PC-3 (cell line): ENCODE data around the gene FGD4. TPM values are rescaled to one million over a fixed set of nuclear protein-coding genes. Genes with fewer than 3 reads are reported as not detected.

Experiments
- ATAC-seq: fragments of 200-7000 bp; cut with Tn5 transposase; 2 replicates; pipeline ENCODE4 v1.9.1; 2020; ENCODE audit warnings: mild to moderate bottlenecking, moderate library complexity
- BruUV-seq: library from RNA; stranded (reverse); fragments of 400-500 nt; replicated peaks from 2 replicates; lab custom pipeline; 2021; lab: Mats Ljungman, UMichigan
- CTCF ChIA-PET: fragments of 300-600 bp; sonication (Branson Sonifier 250); formaldehyde crosslinking; loops from one replicate; lab custom pipeline; 2022; ENCODE audit warnings: antibody characterized with exemption; lab: Charles Lee
- POLR2A ChIA-PET: fragments of 300-600 bp; sonication (Branson Sonifier 250); formaldehyde crosslinking; loops from one replicate; lab custom pipeline; 2022; ENCODE audit warnings: antibody characterized with exemption; ENCODE audit not compliant: unreplicated experiment; lab: Charles Lee
- DNase-seq: peaks from one replicate; pipeline ENCODE4 v3.0.0-alpha.2; 2015
- H2AFZ ChIP-seq: fragments of 300-600 bp; sonication (generic); 2 replicates; pipeline ENCODE4 v1.6.0; 2016; ENCODE audit warnings: antibody characterized with exemption, low read length
- H3F3A ChIP-seq: fragments of 300-600 bp; sonication (generic); one replicate; pipeline ENCODE4 v1.6.0; 2017; ENCODE audit warnings: antibody characterized with exemption, low read length, control low read depth, mild to moderate bottlenecking; ENCODE audit not compliant: unreplicated experiment
- H3K27ac ChIP-seq: fragments of 300-600 bp; sonication (generic); 2 replicates; pipeline ENCODE4 v1.5.1; 2016; ENCODE audit warnings: mild to moderate bottlenecking, low read length
- H3K27me3 ChIP-seq: fragments of 300-600 bp; sonication (generic); 2 replicates; pipeline ENCODE4 v1.6.1; 2016; ENCODE audit warnings: low read length, mixed read lengths
- H3K36me3 ChIP-seq: fragments of 300-600 bp; sonication (generic); 2 replicates; pipeline ENCODE4 v1.6.1; 2016; ENCODE audit warnings: low read depth, mixed run types, low read length, mixed read lengths
- H3K4me1 ChIP-seq: fragments of 300-600 bp; sonication (generic); 2 replicates; pipeline ENCODE4 v1.5.1; 2016; ENCODE audit warnings: low read length; ENCODE audit not compliant: insufficient read depth
- H3K4me2 ChIP-seq: fragments of 300-600 bp; sonication (generic); 2 replicates; pipeline ENCODE4 v1.6.0; 2016; ENCODE audit warnings: low read length
- H3K4me3 ChIP-seq: fragments of 300-600 bp; sonication (generic); 2 replicates; pipeline ENCODE4 v1.5.1; 2016; ENCODE audit warnings: mild to moderate bottlenecking, low read length, mixed read lengths
- H3K79me2 ChIP-seq: fragments of 300-600 bp; sonication (generic); 2 replicates; pipeline ENCODE4 v1.6.1; 2017; ENCODE audit warnings: low read length, mixed read lengths
- H3K9ac ChIP-seq: fragments of 300-600 bp; sonication (generic); 2 replicates; pipeline ENCODE4 v1.6.0; 2016; ENCODE audit warnings: mild to moderate bottlenecking, low read length
- H3K9me2 ChIP-seq: fragments of 300-600 bp; sonication (generic); replicated peaks from 2 replicates; pipeline ENCODE4 v1.6.1; 2016; ENCODE audit warnings: mixed run types, low read length, mixed read lengths
- H3K9me3 ChIP-seq: fragments of 300-600 bp; sonication (generic); 2 replicates; pipeline ENCODE4 v1.6.1; 2016; ENCODE audit warnings: low read length, mixed read lengths
- H4K20me1 ChIP-seq: fragments of 300-600 bp; sonication (generic); 2 replicates; pipeline ENCODE4 v1.6.1; 2016; ENCODE audit warnings: low read length, mixed read lengths
- EZH2 ChIP-seq: fragments of 300-600 bp; sonication (generic); IDR thresholded peaks from one replicate; pipeline ENCODE4 v1.6.1; 2017; ENCODE audit warnings: antibody characterized with exemption, mild to moderate bottlenecking, low read length; ENCODE audit not compliant: unreplicated experiment
- EZH2phosphoT487 ChIP-seq: fragments of 300-600 bp; sonication (generic); IDR thresholded peaks from 2 replicates; pipeline ENCODE4 v1.6.1; 2018; ENCODE audit warnings: mild to moderate bottlenecking, antibody characterized with exemption, low read length, borderline replicate concordance
- intact Hi-C: fragments of 100-400 bp; cut with micrococcal nuclease; formaldehyde crosslinking; loops from 2 replicates; pipeline ENCODE4 v1.9.0; 2023
- total RNA-seq: library from RNA; depleted of rRNA; stranded (reverse); fragments of >200 nt; gene quantifications from 2 replicates; pipeline ENCODE4 v1.2.3, GENCODE V29; 2014
- TF ChIP-seq, protein P1 (sequence below): fragments of 300-600 bp; sonication (generic); conservative IDR thresholded peaks from 2 replicates; pipeline ENCODE4 v1.5.1; 2017; ENCODE audit warnings: antibody characterized with exemption, low read depth, mild to moderate bottlenecking, low read length

The FGD4 gene
- total RNA-seq, 1 experiment from 2014 or later = 3.9 TPM

DNA sequence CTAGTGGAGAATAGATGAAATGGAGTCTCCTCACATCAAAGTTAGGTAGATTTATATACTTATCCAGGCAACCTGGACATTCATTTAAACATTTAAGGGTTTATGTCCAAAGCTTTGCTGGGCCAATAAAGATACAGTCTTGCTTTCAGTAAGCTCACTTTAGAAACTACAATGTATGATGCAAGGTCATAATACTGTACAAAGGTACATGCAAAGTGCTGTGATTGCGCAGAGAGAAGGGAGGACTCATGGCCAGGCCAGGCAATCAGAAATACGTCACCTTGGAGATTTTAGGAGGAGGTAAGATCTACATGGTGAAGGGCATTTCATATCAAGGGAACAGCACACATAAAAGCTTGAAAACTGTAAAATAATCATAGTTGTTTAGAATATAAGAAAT, 113.6 kb downstream of the FGD4 start:
- no peak overlapping the region for H3K9ac ChIP-seq
- no peaks in the 10 kb centered on the region for H3K79me2 ChIP-seq
- TF ChIP-seq EZH2phosphoT487 (no peak), EZH2 (no peak)
- TF ChIP-seq, protein P1, sequence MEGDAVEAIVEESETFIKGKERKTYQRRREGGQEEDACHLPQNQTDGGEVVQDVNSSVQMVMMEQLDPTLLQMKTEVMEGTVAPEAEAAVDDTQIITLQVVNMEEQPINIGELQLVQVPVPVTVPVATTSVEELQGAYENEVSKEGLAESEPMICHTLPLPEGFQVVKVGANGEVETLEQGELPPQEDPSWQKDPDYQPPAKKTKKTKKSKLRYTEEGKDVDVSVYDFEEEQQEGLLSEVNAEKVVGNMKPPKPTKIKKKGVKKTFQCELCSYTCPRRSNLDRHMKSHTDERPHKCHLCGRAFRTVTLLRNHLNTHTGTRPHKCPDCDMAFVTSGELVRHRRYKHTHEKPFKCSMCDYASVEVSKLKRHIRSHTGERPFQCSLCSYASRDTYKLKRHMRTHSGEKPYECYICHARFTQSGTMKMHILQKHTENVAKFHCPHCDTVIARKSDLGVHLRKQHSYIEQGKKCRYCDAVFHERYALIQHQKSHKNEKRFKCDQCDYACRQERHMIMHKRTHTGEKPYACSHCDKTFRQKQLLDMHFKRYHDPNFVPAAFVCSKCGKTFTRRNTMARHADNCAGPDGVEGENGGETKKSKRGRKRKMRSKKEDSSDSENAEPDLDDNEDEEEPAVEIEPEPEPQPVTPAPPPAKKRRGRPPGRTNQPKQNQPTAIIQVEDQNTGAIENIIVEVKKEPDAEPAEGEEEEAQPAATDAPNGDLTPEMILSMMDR = no peak
- H3K36me3 ChIP-seq = no peaks in the 10 kb centered on the region
- H4K20me1 ChIP-seq = no peaks in the 10 kb centered on the region
- no peak overlapping the region for H3K4me3 ChIP-seq
- no peak overlapping the region for H3K4me2 ChIP-seq
- no peak for DNase-seq
- intact Hi-C loops = no loop called here
- no peaks in the 10 kb centered on the region for H3K9me3 ChIP-seq
- no peak overlapping the region for H3K27ac ChIP-seq
- no peak overlapping the region for H2AFZ ChIP-seq
- no peaks in the 10 kb centered on the region for H3K9me2 ChIP-seq
- POLR2A ChIA-PET = no interaction called here
- no peaks in the 10 kb centered on the region for H3K4me1 ChIP-seq
- H3F3A ChIP-seq = no peaks in the 10 kb centered on the region
- no peak for ATAC-seq
- BruUV-seq = no TSS peak
- CTCF ChIA-PET = no interaction called here
- no peaks in the 10 kb centered on the region for H3K27me3 ChIP-seq

DNA sequence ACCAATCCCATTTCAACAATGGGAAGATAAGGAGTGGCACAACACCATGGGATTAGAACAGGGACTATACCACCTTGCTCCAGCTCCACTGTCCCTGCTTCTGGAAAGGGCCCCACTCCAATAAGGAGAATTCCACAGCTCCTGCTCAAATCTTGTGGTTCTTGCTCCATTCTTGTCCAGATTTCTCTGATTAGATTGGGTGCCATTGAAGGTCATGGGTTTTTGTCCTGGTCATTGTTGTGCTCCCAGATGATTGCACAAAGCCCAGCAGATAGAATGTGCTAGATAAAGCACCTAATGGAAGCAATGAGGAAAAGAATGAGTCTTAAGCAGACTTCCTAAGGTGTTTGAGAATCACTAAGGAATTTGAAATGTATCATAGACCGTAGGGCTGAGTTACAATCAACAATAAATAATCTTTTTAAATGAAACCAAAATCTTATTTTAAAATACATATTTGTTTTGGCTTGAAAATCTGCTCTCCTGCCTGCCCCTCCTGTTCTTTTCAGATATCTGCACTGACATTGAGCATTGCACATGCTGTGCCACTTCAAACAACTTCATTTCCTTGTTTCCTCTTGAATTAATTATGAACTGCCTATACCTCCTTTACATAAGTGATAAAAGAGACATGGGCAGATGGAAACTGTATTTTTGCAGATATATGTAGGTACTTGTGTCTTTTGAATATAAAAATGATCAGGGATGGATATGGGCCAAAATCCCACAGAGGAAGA, 115.9 kb downstream of the FGD4 start:
- Histone ChIP-seq H3K4me1 (no peaks in the 10 kb centered on the region), H3K27me3 (no peaks in the 10 kb centered on the region), H3K9ac (no peak overlapping the region), H3K27ac (no peak overlapping the region), H3K9me3 (no peaks in the 10 kb centered on the region), H3K79me2 (no peaks in the 10 kb centered on the region), H3F3A (no peaks in the 10 kb centered on the region), H4K20me1 (no peaks in the 10 kb centered on the region), H3K4me3 (no peak overlapping the region), H2AFZ (no peak overlapping the region), H3K4me2 (no peak overlapping the region), H3K9me2 (no peaks in the 10 kb centered on the region), H3K36me3 (no peaks in the 10 kb centered on the region)
- no peak for TF ChIP-seq EZH2
- TF ChIP-seq, protein P1 = no peak
- no peak for TF ChIP-seq EZH2phosphoT487
- ATAC-seq (no peak), DNase-seq (no peak)
- intact Hi-C loops = no loop called here
- CTCF ChIA-PET = no interaction called here
- BruUV-seq = no TSS peak
- POLR2A ChIA-PET = no interaction called here

DNA sequence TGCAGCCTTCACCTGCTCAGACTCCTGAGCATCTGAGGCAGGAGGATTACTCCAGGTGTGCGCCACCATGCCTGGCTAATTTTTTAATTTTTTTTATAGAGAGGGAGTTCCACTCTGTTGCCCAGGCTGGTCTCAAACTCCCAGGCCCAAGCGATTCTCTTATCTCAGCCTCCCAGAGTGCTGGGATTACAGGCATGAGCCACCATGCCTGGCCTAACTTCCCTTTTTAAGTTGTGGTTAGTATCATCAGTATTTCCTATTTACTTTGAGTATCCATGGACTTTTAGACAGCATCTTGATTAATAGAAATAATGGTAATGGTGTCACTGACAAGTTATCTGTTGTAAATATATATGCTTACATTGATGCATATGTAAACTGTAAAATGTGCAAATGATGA, 116.9 kb downstream of the FGD4 start:
- Histone ChIP-seq H2AFZ (no peak overlapping the region), H4K20me1 (no peaks in the 10 kb centered on the region), H3K4me2 (no peak overlapping the region), H3K9me2 (no peaks in the 10 kb centered on the region), H3K9me3 (no peaks in the 10 kb centered on the region), H3K36me3 (no peaks in the 10 kb centered on the region), H3K79me2 (no peaks in the 10 kb centered on the region), H3K9ac (no peak overlapping the region), H3K27me3 (no peaks in the 10 kb centered on the region), H3K27ac (no peak overlapping the region), H3K4me1 (no peaks in the 10 kb centered on the region), H3F3A (no peaks in the 10 kb centered on the region), H3K4me3 (no peak overlapping the region)
- ATAC-seq (no peak), DNase-seq (no peak)
- intact Hi-C loops = no loop called here
- TF ChIP-seq, protein P1 = no peak
- TF ChIP-seq EZH2 (no peak), EZH2phosphoT487 (no peak)
- no TSS peak for BruUV-seq
- CTCF ChIA-PET = no interaction called here
- POLR2A ChIA-PET = no interaction called here
